Vagina (tissue), 2 donors: Measurements from ENCODE around the gene KIF1A.

Experiments used
- CTCF ChIP-seq, 3 experiments: fragments of 450-650 bp in 2 of 3; fragments of 200-600 bp in 1 of 3; sonication (generic) in 1 of 3; IDR thresholded peaks; one replicate each; pipeline ENCODE4 v1.5.1; 2017 to 2019; ENCODE audit warnings: antibody characterized with exemption in 3 of 3, mild to moderate bottlenecking in 2 of 3, moderate library complexity in 2 of 3
- POLR2AphosphoS5 ChIP-seq, 2 donors: sonication (generic); formaldehyde crosslinking; IDR thresholded peaks; one replicate each; pipeline ENCODE4 v1.9.0; 2017; ENCODE audit warnings: antibody characterized with exemption in 2 of 2, mild to moderate bottlenecking in 2 of 2, low read depth in 1 of 2; ENCODE audit not compliant: insufficient read depth in 1 of 2

- TF ChIP-seq POLR2AphosphoS5 (IDR thresholded peaks at IDR 0.05; ENCODE audit: insufficient read depth in 1 of 2, low read depth in 1 of 2) (no peak), CTCF (IDR thresholded peaks at IDR 0.05) (no peak)
These were observed 7.3 kb downstream of the KIF1A start for GRCh38 chr2:240812721-240813120.
